Erythroblast (primary cell): ENCODE measurements around the gene P4HTM.

Source experiments
- GATA1 ChIP-seq: IDR thresholded peaks from 2 replicates; pipeline ENCODE4 v1.6.1; 2011; ENCODE audit warnings: low read depth, mild to moderate bottlenecking, control low read depth, low read length, moderate library complexity
- POLR2A ChIP-seq: IDR thresholded peaks from 2 replicates; pipeline ENCODE4 v1.6.1; 2011; ENCODE audit warnings: mild to moderate bottlenecking, low read length

- peak; percentile 49 for TF ChIP-seq POLR2A
- TF ChIP-seq GATA1 = no peak
Observed at GRCh38 chr3:49025005-49025792, 35.2 kb downstream of the P4HTM start.
